HG02884 (cell line): ENCODE measurements around the gene TENM3.

ENCODE experiments used
- ATAC-seq: cut with Tn5 transposase; IDR thresholded peaks from one replicate; pipeline ENCODE4 v1.9.1; 2021; ENCODE audit warnings: mild to moderate bottlenecking, moderate library complexity; ENCODE audit not compliant: unreplicated experiment

TENM3 gene

DNA sequence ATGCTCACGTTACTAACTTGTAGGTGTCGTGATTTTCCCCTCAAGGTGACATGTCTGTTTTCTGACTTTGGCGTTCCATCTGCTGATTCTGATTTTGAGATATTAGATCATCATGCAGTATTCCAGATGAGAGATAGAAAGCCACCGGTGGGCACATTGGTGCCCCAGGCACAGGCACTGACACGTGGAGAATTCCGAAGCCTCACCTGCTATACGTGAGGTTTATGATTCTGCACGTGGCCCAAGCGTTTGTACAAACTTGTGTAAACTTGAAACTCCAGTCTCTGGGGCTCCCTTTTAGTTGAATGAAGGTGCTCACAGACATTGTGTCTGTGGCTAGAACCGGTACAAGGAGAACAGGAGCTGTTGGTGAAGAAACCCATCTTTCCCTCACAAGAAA is 81.1 kb downstream of the TENM3 start:
- no peak for ATAC-seq

DNA sequence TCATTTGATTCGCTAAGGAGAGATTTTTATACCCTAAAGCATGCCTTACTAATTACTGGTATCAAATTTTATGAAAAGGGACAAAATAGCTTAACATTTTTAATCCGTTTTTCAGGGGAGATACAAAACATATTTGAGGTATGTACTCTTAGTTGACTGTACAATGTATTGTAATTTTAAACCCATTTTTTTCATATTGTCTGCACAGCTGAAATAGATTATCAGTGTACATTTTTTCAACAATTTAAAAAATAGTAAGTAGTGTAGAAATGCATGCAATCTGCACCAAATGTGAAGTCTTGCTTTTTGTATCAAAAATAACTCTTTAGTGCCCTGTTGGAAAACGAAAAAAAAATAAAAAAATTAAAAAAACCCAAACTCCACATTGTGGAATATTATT is 82.2 kb downstream of the TENM3 start:
- no peak for ATAC-seq

DNA sequence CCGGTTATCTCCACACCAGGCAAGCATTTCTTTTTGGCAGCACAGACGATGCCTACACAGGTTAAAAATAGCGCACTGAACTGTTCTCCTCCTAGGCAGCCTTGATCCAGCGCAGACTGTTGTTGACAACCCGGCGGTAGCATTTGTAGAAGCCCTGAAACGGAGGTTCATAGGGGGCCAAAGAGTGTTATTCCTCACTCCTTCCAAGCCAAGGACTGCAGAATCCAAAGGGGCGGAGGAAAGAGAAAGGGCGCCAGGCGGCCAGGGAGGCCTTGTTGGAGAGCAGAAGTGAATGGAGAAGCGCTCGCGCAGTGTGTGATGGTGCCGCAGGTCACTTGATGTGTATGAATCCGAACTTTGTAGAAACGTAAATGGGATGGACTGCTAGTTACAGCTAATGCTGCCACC is 82.7 kb downstream of the TENM3 start:
- ATAC-seq, result no peak

DNA sequence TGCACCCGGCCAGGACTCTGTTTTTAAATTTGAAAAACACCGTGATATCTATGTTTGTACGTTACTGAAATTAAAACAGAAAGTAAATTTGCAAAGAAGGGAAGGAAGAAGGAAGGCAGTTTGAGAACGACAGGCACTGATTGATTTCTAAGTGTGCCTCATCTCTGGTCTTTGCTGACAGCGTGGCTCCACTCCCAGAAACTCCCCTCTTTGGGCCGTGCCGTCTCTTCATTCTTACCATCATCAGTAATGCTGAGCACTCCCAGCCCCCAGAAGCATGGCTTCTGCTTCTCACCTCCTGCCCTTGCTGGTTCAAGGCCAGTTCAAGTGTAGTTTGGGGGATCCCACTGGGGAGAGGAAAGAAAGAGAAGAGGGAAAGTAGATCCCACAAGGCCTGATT is 85.3 kb downstream of the TENM3 start:
- no peak for ATAC-seq

DNA sequence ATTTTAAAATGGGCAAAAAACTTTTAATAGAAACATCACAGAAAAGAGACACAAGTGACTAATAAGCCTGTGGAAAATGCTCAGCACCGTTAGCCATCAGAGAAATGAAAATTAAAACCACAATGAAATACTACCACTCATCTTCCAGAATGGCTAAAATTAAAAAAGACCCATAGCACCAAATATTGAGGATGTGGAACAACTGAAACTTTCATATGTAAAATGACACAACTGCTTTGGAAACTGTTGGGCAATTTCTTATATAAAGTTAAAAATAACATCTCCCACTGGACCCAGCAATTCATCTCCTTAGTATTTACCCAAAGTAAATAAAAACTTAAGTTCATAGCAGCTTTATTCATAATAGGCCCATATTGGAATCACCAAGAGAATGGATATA is 94.2 kb downstream of the TENM3 start:
- ATAC-seq, result no peak

DNA sequence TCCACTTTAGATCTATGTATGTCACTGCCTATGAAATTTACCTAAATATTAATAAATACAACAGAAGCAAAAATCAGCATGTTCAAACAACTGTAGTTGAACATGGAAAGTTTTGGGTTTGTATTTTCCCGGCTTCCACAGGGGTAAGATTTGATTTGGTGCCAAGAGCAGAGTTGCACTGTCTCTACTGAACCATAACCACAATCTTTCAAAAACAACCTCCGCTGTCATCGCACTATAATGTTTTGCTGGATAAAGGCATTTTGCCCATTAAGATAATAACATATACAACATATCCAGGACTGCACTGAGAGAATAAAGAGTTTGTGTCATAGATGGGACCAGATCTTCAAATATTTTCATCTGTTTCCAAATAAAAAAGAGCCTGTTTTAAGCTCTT is 94.9 kb downstream of the TENM3 start:
- no peak for ATAC-seq

DNA sequence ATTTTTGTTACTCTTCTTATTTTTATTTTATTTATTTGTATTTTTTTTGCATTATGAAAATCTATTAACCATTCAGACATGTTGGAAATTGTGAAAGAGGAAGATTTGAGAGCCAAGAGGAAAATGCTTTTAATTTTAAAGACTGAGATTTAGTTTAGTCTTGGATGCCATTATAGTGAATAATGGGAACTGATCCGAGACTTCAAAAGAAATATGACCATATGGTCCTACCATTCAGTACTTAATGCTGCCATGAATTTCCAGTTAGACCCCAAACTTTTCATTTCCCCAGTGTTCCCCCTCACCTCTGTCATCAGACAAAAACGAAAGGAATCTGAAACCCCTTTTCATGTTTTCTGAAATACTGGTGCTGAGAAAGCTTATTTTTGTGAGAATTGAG is 95.5 kb downstream of the TENM3 start:
- no peak for ATAC-seq

DNA sequence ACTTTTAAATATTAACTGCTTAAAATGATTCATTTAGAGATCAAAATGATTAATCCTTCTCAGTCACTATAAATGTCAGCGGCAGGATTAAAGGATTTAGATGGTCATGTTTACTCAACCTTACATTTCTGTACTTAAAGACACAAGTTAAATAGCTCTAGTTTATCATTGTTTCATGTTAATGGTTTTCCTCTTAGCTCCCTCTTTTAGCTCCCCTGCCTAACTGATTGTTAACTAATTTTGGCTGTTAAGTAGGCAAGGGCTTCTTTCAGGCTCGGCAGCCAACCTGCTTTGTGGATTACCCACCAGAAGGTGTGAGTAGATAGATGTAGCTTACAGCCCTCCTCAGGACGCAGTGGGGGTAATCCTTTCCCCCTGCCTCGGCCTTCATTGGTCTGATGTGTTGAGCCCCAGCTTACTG is 96.0 kb downstream of the TENM3 start:
- ATAC-seq, result no peak

DNA sequence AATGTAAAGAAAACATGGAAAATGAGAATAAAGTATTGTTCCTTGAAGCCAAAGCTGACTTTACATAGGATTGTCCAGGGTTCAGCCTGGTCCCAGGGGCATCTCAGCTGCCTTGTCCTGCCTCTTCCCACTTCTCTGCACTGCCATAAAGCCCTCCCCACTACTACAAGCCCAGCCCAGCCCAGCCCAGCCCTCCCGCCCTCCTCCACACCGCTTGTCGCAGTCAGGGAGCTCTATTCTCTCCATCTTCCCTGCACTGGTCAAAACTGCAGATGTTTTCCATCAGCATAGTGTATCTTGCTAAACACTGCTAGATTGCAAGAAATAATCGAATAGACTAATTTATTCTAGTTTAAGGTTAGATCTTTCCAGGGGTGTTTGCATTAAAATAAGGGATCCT is 100.3 kb downstream of the TENM3 start:
- ATAC-seq, result no peak

DNA sequence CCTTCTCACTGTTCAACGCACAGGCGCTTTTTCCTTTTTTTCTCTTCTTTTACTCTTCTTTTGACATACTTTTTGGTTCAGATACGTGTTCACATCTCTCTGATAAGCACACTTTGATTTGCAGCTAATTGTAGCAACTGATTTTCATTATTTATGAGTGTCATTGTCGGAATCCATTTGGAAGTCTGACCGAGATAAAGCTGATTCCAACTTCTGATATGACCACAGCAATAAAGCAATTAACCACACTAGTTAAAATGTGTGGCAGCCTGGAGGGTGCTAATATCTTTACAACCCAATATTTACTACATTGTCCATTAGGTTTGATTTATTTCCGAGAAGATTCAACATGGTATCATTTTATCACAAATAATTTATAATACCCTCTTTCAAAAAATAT is 101.8 kb downstream of the TENM3 start:
- no peak for ATAC-seq

DNA sequence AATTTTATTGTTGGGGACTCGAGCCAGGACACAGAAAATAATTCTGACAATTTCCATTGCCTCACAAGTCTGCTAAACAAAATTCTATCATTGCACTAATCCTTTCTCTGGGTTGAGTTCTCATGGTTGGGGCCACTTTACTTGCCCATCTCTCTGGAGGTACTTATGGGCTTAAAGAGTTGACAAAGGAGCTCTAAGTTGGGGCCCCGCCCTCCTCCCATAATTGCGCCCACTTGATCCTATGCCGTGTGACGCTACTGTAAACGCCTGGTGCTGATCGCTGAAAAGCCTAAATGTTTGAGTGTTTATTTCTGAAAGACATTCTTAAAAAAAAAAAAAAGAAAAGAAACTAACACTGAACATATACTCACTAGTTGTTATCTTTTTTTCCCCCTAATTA is 103.0 kb downstream of the TENM3 start:
- no peak for ATAC-seq

DNA sequence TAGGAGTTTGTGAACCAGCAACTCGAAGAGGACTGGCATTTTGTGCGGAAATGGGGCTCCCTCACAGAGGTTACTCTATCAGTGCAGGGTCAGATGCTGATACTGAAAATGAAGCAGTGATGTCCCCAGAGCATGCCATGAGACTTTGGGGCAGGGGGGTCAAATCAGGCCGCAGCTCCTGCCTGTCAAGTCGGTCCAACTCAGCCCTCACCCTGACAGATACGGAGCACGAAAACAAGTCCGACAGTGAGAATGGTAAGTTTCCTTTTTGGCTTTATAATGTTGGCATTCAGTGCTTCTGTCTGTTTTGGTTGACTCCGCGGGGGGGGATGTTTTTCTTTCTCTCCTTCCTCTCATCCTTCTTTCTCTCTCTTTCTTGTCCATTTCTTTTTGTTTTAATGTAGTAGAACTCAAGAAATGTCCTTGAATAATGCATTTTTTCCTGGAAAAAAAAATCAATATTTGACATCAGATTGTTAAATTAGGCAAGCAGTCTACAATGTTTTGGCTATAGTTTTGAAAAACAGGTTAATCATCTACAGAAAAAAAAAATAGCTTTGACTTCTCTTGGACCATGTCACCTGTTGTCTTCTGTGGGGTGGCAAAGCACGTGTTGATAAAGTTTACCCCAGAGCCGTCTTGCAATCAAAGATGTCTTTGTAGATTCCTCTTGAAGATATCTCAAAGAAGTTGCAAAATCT is 103.6 kb downstream of the TENM3 start:
- no peak for ATAC-seq

DNA sequence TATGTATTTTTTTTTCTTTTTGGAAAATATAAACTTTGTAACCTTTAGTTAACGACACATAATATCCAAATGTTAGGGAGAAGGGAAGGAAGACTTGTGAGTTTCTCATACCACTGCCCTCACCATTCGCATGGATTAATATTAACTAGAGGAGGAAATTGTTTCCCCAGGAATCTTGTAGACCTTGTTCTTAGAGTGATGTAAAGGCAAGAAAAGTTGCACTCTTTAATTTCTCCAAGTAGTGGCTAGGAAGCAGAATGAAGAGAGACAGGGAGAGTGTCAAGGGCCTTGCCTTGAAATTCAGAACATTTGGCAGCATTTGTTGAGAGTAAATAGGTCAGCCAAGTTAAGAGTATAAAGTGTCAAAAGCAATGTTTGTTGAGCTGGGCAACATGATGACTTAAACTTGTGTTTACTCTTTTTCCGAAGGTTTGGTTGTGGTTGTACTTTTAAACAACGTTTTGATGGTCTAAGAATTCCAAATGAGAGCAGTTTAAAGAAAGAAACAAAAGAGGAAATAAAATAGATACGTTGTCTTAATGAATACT is 105.7 kb downstream of the TENM3 start:
- ATAC-seq, result no peak

DNA sequence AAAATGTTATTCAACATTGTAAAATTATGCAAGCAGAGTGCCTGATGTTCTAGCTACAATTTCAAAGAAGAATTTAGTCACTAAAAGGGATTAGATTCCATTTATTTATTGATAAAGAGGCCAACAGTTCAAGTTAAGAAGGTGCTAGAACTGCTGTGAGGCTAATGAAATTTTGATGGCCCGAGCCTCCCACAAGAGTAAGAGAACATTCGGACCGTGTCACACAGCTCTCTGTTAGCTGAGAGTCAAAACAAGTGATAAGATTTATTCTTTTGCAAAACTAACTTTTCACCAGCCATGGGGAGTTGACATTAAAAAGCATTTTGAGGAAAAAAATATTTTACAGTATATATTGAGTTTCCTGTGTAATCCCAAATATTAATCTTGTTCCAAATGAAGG is 106.8 kb downstream of the TENM3 start:
- ATAC-seq, result no peak

DNA sequence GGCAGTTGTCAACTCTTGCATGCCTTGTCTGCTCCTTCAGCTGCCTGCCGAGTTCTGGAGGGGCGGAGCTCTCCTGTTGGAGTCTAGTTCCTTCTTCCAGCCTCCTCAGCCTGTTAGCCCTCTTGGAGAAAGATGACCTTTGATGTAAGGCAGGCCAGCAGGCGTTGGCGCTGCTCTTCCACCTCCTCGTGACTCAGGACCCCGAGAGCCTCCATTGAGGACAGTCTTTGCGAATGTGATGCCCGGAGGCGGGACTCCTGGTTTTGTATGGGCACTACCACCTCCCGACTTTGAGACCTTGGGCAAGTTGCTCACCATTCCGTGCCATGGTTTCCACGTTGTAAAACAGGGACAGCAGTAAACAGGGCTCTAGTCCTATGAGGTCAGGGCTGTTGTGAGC is 108.3 kb downstream of the TENM3 start:
- ATAC-seq, result no peak

DNA sequence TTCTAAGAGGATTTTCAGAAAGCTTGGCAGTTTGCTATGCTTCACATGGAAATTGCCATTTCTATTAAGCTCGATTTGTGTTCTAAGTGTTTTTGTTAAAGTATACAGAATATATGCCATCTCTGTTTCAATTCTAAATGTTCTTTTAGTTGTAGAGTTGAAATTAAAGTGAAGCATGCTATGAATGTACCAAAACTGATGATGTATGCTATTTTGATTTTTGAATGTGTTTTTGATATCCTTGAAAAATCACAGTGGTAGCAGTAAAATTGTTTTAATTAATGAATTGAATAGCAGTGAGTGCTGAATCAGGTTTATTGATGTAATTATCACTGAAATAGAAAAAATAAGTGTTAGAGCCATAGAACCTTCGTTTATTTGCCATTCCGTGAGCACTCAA is 110.9 kb downstream of the TENM3 start:
- no peak for ATAC-seq

DNA sequence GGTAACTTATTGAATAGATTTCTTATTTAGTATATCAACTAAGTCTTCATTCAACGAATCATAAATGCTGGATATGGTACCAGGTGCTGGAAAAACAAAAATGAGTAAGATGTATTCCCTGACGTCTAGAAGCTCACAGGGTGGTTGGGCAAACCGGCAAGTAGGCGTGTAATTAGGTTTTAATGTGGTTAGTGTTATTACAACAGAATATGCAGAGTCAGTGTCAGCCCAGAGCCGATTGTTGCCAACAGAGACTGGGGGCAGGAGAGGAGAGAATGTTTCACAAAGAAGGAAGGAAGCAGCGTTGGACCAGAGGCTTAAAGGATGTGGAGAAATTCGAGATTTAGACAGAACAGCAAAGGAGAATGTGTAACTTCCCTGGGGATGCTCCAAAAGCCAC is 111.7 kb downstream of the TENM3 start:
- no peak for ATAC-seq

DNA sequence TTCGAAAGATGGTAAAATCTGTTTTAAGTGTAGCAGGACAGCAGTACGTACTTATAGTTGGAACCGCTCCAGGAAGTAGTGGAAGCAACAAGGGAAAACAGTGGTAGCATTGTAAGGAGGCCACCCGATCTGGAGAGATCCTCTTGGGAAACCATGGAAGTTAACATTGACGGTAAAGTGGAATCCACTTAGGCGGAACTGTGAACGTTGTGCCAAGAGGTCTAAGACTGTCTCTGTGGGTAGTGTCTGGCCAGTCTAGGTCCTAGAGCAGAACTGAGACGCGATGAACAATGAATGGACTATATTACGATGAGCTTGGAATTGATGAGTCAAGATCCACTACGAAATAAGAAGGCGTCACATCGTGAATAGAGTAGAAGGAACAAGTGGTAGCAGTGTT is 124.0 kb downstream of the TENM3 start:
- no peak for ATAC-seq

DNA sequence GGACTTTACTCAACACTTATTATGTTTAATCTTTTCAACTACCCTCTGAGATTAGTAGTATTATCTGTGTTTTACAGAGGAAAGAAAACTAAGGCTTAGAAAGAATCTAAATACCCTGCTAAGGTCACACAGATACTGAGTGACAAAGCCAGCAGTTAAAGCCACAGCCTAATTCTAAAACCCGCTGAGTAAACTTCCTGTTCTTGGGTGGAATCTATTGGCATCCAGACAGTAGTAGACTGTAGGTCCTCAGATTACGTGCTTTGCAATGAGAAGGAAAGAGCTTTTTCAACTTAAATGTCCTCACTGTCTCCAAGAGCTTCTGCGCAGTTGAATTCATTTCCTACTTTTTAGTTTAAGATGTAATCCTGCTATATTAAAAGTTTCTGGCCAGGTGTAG is 126.0 kb downstream of the TENM3 start:
- ATAC-seq, result no peak

DNA sequence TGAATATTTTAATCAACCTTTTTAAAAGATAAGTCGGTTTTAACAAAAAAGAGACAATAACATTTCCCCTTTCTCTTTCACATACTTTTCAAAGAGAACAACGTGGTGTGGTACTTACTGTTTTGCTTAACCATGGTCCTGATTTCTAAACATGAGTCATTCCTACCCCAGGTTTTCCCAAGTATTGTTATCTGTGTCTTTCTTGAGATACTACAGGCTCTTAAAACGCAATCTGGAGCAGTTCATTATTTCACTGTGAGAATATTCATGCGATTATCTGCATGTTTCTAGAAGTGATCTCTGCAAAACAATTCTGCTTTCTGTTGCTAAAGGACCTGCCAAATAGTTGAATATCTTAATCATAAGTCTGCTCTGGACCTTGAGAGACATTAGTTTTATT is 127.3 kb downstream of the TENM3 start:
- no peak for ATAC-seq

DNA sequence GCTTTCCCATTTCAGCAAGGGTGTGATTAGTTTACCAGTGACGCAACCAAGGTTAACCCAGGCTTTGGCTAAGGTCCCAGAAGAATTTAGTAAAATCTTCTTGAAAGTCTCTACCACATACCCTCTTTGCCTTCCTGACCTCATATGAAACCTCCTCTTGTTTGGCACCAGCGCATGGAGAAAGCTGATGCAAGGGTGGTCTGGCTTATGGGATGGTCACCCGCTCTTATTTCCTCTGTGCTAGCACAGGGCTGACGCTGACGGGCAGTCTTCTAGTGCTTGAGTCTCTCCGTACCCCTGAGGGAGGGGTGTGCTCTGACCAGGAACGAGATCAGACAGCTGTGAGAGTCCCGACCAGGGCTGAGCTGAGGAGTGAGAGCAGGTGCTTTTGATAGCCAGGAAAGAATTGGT is 137.6 kb downstream of the TENM3 start:
- ATAC-seq, result no peak

DNA sequence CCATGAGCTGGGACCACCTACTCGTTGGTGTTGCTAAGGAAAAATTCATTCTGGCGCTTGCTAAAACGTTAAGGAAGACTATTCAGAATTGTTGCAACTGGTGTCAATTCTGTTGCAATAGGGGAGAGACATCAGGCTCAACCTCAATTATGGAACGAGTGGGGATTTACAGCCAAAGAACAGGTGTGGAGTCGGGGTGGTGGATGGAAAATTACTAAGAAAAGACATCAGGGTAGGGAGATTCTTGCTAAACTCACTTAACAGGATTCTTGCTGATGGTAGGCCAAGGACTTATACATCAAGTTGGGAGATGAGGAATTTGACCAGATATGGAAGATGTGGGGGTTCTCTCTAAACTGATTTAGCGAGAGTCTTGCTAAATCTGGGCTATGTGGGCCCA is 139.7 kb downstream of the TENM3 start:
- ATAC-seq, result no peak

DNA sequence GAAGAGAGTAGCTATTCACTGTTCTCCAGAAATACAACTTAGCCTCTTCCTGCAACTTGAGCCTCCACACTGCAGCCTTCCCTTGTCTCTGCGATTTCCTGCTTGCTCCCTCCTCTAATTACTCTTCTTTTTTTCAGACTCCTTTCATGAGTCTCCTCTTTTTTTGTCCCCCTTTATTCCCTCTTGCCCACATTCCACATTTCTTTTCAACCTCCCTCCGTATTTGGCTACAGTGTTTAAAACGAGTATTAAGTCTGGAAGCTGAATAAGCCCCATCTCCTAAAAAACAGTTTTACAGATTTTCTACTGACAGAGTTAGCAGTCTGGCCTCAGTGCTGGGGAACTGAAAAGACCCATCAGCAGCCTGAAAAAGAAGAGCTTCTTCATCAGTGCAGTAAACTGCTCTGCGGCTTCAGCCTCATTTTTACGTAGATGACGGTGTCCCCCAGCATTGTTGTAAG is 141.5 kb downstream of the TENM3 start:
- no peak for ATAC-seq
